Mucosa of stomach (tissue), 1 donor: Measurements from ENCODE around the gene ROPN1L.

ENCODE experiments used
- H3K27me3 ChIP-seq: one replicate; pipeline ENCODE4 v1.7.0; 2013; ENCODE audit warnings: mild to moderate bottlenecking, low read length; ENCODE audit not compliant: control insufficient read depth, insufficient read depth
- H3K36me3 ChIP-seq: one replicate; pipeline ENCODE4 v1.7.0; 2013; ENCODE audit warnings: low read length; ENCODE audit not compliant: control insufficient read depth, insufficient read depth
- H3K4me1 ChIP-seq: one replicate; pipeline ENCODE4 v1.7.0; 2013; ENCODE audit warnings: mild to moderate bottlenecking, low read length; ENCODE audit not compliant: control insufficient read depth, insufficient read depth
- H3K4me3 ChIP-seq: one replicate; pipeline ENCODE4 v1.7.0; 2013; ENCODE audit warnings: low read length
- H3K9ac ChIP-seq: one replicate; pipeline ENCODE4 v1.7.0; 2013; ENCODE audit warnings: mild to moderate bottlenecking, low read length, moderate library complexity
- H3K9me3 ChIP-seq: one replicate; pipeline ENCODE4 v1.7.0; 2013; ENCODE audit warnings: mild to moderate bottlenecking, low read length, moderate library complexity; ENCODE audit not compliant: control insufficient read depth
- donor health status: Pancreatic carcinoma.

Gene ROPN1L

DNA sequence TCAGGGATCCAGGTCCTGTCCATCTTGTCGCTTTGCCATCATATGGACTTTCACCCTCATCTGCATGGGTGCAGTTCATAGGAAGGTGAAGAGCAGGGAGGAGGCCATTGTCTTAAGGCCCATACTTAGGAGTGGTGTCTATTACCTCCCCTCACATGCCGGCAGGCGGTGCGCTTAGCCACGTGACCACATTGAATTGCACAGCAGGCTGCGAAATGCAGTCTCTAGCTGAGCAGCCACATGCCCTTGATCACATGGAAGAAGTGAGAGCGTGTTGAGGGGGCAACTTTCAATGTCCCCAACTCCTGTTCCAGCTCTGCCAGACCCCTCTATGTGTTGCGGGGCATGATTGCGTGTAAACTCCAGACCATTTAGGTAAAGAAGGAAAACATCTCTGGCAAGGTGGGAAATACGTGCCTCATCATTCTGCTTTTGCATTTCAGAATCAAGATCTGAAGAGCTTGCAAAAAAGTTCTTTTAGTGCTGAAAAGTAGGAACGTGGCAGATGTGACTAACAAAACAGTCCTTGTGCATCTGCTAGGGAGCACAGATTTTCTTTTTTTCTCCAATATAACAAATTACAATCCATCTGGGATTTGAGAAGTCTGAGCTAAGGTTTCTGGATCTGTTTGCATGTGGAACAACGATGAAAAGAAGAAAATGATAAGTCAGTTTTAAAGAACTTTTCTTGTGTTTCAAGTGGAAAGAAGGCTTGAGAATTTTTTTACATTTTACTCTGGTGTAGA is 34.4 kb downstream of the ROPN1L start:
- H3K4me1 ChIP-seq, result peaks cover 21% of the 10 kb centered on the region
- H3K4me3 ChIP-seq, result no peak overlapping the region
- no peaks in the 10 kb centered on the region for H3K36me3 ChIP-seq
- no peak overlapping the region for H3K9ac ChIP-seq
- no peaks in the 10 kb centered on the region for H3K27me3 ChIP-seq
- H3K9me3 ChIP-seq, result no peaks in the 10 kb centered on the region

DNA sequence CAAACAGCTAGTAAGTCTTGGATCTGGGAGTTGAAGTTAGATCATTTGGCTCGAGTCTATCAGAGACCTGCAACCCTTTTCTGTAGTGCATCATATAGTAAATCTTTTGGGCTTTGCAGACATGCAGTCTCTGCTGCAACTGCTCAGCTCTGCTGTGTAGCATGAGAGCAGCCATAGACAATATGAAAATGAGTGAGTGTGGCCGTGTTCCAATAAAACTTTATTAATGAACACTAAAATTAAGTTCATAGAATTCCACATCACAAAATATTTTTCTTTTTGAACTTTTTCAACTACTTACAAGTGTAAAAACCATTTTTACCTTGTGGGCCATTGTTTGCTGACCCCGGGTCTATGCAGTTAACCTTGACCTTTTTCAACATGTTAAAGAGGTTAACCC is 35.2 kb downstream of the ROPN1L start:
- no peaks in the 10 kb centered on the region for H3K27me3 ChIP-seq
- no peaks in the 10 kb centered on the region for H3K36me3 ChIP-seq
- no peaks in the 10 kb centered on the region for H3K9me3 ChIP-seq
- H3K9ac ChIP-seq, result no peak overlapping the region
- no peak overlapping the region for H3K4me3 ChIP-seq
- peaks cover 28% of the 10 kb centered on the region for H3K4me1 ChIP-seq

DNA sequence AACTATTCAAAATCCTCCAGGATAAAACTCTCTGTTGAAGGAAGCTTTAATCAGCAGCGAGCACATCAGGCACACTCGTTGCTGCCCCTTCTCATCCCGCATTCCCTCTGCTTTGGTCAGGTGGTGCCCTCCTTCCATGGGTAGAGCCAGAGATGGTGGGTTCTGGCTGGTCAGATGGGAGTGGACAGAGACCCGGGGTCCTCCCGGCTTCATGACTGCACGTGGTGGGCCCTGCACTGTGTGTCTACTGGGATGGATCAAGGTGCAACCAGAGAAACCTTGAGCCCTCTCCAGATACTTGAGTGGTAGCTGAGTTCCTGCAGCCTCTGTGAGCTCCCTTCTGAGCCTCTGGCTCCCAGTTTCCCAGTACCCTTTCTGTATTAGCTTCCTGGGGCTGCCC is 36.3 kb downstream of the ROPN1L start:
- Histone ChIP-seq H3K4me1 (peaks cover 33% of the 10 kb centered on the region), H3K4me3 (no peak overlapping the region)

DNA sequence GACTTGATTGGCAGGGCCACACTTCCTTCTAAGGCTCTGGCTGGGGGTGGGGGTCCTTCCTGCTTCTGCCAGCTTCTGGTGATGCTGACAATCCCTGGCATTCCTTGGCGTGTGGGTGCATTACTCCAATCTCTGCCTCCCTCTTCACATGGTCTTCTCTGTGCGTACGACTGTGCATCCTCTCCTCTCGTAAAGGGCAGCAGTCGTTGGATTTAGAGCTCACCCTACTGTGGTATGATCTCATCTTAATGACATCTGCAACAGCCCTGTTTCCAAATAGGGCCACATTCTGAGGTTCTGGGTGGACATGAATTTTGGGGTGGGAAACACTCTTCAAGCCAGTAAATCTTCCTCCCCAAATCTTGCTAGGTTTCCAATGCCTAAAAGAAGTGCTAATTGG is 36.8 kb downstream of the ROPN1L start:
- no peaks in the 10 kb centered on the region for H3K27me3 ChIP-seq
- no peak overlapping the region for H3K4me3 ChIP-seq
- H3K9me3 ChIP-seq, result no peaks in the 10 kb centered on the region
- no peaks in the 10 kb centered on the region for H3K36me3 ChIP-seq
- H3K4me1 ChIP-seq, result peaks cover 33% of the 10 kb centered on the region
- no peak overlapping the region for H3K9ac ChIP-seq

More for the DNA sequence above, 36.3 kb downstream of the ROPN1L start:
- Histone ChIP-seq H3K27me3 (no peaks in the 10 kb centered on the region), H3K9me3 (no peaks in the 10 kb centered on the region), H3K36me3 (no peaks in the 10 kb centered on the region), H3K9ac (no peak overlapping the region)

DNA sequence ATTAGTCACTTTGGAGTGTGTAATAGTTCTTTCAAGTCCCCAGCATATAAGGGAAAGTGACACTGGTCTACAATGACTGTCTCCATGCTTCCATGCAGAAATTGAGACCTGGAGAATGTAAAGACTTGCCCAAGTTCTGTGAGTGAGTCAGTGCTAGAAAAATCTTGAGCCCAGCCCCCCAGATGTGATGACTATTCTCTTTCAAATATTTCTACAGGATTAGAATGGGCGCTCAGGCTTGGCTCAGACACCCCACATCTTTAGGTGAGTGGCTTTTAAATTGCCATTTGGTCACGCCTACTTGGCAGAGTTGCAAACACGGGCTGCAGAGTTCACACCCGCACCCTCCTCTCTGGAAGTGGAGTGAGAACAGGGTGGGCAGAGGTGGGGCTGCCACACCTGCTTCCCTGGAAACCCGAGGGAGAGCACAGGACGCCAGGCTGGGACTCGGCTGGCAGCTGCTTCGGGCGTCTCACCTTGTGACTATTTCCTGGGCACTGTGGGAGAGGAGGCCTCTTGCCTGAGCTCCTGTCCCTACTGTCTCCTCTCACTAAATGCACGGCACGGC is 37.6 kb downstream of the ROPN1L start:
- H3K9me3 ChIP-seq, result no peaks in the 10 kb centered on the region
- no peak overlapping the region for H3K9ac ChIP-seq
- no peak overlapping the region for H3K4me3 ChIP-seq
- H3K27me3 ChIP-seq, result no peaks in the 10 kb centered on the region
- peaks cover 36% of the 10 kb centered on the region for H3K4me1 ChIP-seq
- no peaks in the 10 kb centered on the region for H3K36me3 ChIP-seq

DNA sequence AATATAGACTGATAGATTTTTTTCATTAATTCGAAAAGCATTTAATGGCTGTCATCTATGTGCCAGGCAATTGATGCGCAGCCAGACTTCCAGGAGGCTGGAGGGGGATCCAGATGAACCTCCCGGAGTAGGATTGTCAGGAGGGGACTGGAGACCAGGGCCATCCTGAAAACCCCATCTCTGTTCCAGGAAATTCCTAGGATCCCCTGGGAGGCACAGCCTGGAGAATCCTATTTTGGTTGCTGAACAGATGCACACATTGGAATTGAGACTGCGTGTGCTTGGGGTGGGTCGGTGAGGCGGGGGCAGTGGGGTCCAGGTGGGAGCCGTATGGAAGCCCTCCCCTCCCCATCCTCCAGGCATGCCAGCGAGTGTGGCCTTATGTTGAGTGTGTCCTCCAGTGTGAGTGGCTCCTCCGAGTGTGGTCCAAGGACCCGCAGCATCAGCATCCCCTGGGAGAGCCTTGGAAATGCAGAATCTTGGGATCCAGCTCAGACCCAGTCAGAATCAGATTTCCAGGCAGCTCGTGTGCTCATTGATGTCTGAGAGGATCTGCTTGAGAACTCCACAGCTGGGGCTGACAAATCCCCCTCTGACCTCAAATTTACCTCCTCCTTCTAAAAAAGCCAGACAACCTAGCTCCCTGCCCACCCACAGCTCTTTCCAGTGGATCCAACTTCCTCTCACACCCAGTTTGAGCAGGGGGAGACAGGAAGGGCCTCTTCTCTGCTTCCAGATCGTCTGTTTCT is 38.7 kb downstream of the ROPN1L start:
- H3K4me1 ChIP-seq, result peaks cover 48% of the 10 kb centered on the region
- no peaks in the 10 kb centered on the region for H3K36me3 ChIP-seq
- H3K9ac ChIP-seq, result no peak overlapping the region
- H3K9me3 ChIP-seq, result no peaks in the 10 kb centered on the region
- no peaks in the 10 kb centered on the region for H3K27me3 ChIP-seq
- no peak overlapping the region for H3K4me3 ChIP-seq

DNA sequence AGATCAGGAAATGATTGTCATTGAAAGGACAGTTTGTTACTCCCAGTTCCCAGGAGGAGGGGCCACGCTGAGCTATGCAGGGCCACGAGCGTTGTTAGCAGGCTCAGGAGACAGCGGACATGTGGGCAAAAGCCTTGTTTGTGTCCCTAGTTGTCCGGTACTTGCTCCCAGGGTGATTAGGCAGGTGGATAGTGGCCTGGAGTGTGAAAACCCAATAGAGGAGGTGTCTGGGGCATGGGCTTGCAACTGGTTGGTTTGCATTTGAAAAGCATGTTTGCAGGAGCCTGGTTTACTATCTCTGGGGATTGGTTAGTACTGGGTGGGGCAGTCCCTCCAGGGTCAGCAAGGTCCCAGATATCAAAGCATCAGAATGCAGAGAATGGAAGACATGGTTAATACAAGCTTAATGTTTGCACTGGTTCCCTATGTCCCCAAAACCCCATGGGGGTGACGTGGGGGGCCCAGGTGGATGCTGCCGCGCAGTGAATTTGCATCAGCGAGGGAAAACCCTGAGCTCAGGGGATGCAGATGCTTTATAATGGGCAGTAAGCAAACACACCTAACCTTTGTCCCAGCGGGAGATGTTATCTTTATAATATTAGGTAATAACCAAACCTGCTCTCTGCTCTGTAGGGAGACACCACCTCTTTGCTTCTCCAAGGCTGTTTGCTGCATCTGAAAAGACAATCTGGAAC is 39.7 kb downstream of the ROPN1L start:
- no peak overlapping the region for H3K9ac ChIP-seq
- H3K9me3 ChIP-seq, result no peaks in the 10 kb centered on the region
- H3K36me3 ChIP-seq, result no peaks in the 10 kb centered on the region
- H3K4me3 ChIP-seq, result no peak overlapping the region
- no peaks in the 10 kb centered on the region for H3K27me3 ChIP-seq
- H3K4me1 ChIP-seq, result peaks cover 57% of the 10 kb centered on the region

DNA sequence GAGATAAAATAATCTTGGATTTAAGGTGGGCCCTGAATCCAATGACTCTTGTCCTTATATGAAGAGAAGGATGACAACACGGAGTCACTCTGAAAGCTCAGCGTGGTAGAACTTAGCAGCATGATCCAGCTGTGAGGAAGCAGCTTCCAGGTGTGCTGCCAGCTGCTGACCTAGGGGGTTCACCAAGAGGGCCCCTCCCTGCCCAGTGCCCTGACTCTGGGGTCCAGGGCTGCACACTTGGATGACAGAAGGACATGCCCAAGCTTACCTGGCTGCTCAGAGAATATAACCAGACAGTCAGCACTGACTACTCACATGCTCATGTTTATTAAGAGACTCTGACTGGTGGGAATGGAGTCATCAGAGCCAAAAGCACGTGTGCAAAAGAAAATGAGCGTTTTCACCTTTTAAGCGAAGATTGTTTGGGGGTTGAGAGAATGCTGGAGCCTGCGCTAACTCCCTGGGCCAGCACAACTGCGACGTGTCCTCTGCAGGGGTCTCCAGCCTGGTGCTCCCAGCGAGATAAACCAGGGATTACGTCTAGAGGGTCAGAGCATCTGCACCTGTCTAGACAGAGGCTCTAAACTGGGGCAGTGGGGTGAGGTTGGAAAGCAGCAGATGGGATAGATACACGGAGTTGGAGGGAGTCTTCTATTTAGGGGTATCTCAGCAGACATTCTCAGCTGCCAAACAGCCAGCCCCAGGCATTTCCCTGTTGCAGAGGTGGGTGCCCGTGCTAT is 41.3 kb downstream of the ROPN1L start:
- H3K4me3 ChIP-seq, result no peak overlapping the region
- H3K36me3 ChIP-seq, result no peaks in the 10 kb centered on the region
- no peaks in the 10 kb centered on the region for H3K9me3 ChIP-seq
- no peak overlapping the region for H3K9ac ChIP-seq
- H3K4me1 ChIP-seq, result peaks cover 66% of the 10 kb centered on the region
- H3K27me3 ChIP-seq, result no peaks in the 10 kb centered on the region

DNA sequence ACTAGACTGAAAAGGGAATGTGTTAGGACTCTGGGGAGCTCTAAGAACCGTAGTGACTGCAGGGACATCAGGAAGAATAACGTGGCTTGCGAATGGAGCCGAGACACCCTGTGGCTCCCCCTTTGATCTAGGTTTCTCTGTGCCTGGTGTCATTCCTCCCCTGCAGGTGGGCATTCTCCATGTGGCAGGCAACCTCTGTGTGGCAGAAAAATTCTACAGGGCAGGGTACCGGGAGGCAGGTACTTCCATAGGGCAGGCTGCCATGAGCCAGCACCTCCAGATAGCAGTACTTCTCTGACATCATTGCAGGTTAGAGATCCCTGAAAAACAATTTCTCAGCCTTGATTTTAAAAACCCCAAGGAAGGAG is 43.1 kb downstream of the ROPN1L start:
- H3K36me3 ChIP-seq, result no peaks in the 10 kb centered on the region
- no peaks in the 10 kb centered on the region for H3K27me3 ChIP-seq
- H3K9ac ChIP-seq, result no peak overlapping the region
- H3K4me1 ChIP-seq, result peaks cover 57% of the 10 kb centered on the region
- H3K9me3 ChIP-seq, result no peaks in the 10 kb centered on the region
- no peak overlapping the region for H3K4me3 ChIP-seq

DNA sequence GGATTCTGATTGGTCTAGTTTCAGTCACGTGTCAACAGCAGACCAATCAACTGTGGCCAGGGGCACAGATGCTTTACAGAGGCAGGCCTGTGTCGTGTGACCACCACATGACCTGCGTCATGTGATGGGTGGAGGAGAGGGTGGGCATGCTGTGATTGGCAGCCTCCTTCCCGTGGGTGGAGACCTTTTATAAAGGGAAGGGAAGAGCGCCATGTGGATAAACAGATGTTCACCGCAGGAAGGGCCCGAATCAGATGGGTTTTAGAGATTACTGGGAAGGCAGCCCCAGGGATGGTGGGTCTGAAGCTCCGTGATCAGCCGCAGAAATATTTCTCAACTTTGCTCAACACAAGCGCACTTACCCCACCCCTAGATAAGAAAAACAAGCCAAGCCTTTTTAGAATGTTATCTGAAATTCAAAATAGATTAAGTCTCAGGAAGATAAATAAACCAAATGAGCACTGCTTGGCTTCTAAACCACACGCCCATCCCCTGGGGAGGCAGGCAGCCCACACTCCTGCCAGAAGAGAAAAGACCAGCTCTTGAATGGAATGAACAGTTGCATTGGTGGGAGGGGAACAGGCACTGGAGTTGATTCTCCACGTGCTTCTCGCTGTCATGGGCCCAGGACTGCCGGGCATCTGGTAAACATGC is 43.6 kb downstream of the ROPN1L start:
- Histone ChIP-seq H3K4me3 (no peak overlapping the region), H3K4me1 (peaks cover 53% of the 10 kb centered on the region), H3K9ac (no peak overlapping the region), H3K27me3 (no peaks in the 10 kb centered on the region), H3K36me3 (no peaks in the 10 kb centered on the region), H3K9me3 (no peaks in the 10 kb centered on the region)

DNA sequence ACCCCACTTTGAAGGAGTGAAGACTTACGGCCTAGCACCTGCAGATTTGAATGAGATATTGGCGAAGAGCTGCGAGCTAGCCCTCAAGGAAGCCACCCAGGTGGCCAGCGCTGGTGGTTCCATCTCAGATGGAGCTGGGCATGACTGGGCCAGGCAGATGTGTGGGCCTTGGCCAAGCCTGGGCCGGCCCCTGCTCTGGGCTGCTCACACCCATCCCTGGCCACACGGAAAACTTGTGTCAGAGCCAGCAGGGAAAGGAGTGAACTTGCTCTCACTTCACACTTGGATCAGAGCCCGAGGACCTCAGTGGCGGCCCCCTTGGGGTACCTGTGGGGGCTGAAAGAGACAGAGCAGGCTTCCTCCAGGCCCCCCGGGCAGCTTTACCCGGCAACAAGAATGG is 44.2 kb downstream of the ROPN1L start:
- Histone ChIP-seq H3K36me3 (no peaks in the 10 kb centered on the region), H3K4me1 (peaks cover 47% of the 10 kb centered on the region), H3K9ac (no peak overlapping the region), H3K27me3 (no peaks in the 10 kb centered on the region), H3K4me3 (no peak overlapping the region), H3K9me3 (no peaks in the 10 kb centered on the region)
